Activated T-helper 2 cell treated with anti-CD3 and anti-CD28 coated beads, Interferon-gamma antibody, Interleukin-2, Interleukin-4, amounts not matched to agents 10 μg/mL and 5 μg/mL and 100 μg/mL, durations not matched to agents 14 hours and 24 hours and 36 hours (primary cell): ENCODE measurements around the gene TTYH3. TPM values are rescaled to one million over a fixed set of nuclear protein-coding genes. Genes with fewer than 3 reads are reported as not detected.

Source experiments
- DNase-seq: peaks from one replicate; pipeline ENCODE4 v3.0.0; 2021; ENCODE audit warnings: low spot score
- H3K27ac Mint-ChIP-seq: one replicate; pipeline ENCODE4 v1.8.0; 2021; ENCODE audit warnings: mixed read lengths
- H3K27me3 Mint-ChIP-seq: one replicate; pipeline ENCODE4 v1.8.0; 2021; ENCODE audit warnings: low read depth, mixed read lengths
- H3K36me3 Mint-ChIP-seq: one replicate; pipeline ENCODE4 v1.8.0; 2021; ENCODE audit warnings: low read depth, mixed read lengths
- H3K4me1 Mint-ChIP-seq: one replicate; pipeline ENCODE4 v1.8.0; 2021; ENCODE audit warnings: low read depth, mixed read lengths
- H3K4me3 Mint-ChIP-seq: one replicate; pipeline ENCODE4 v1.8.0; 2021; ENCODE audit warnings: low read depth, mild to moderate bottlenecking, moderate library complexity, mixed read lengths
- H3K9me3 Mint-ChIP-seq: one replicate; pipeline ENCODE4 v1.8.0; 2021; ENCODE audit warnings: mixed read lengths
- intact Hi-C: fragments of 100-400 bp; cut with micrococcal nuclease; formaldehyde crosslinking; loops from one replicate; pipeline ENCODE4 v1.15.1; 2023
- total RNA-seq: library from RNA; stranded (reverse); gene quantifications from 2 replicates; pipeline ENCODE4 v1.2.3, GENCODE V29; 2022

The TTYH3 gene
- total RNA-seq, 1 donor from 2014 or later: 48.7 TPM

GRCh38 chr7:2657920-2658671, 26.3 kb downstream of the TTYH3 start:
- no peaks in the 10 kb centered on the region for H3K27me3 Mint-ChIP-seq
- H3K9me3 Mint-ChIP-seq: no peaks in the 10 kb centered on the region
- H3K4me3 Mint-ChIP-seq: no peak overlapping the region
- no peaks in the 10 kb centered on the region for H3K36me3 Mint-ChIP-seq
- H3K4me1 Mint-ChIP-seq: no peaks in the 10 kb centered on the region
- no peak overlapping the region for H3K27ac Mint-ChIP-seq
- DNase-seq: no peak
- intact Hi-C loops: no loop called here

GRCh38 chr7:2658941-2659340, 27.2 kb downstream of the TTYH3 start:
- H3K9me3 Mint-ChIP-seq: no peaks in the 10 kb centered on the region
- H3K4me3 Mint-ChIP-seq: no peak overlapping the region
- no peak for DNase-seq
- H3K36me3 Mint-ChIP-seq: no peaks in the 10 kb centered on the region
- intact Hi-C loops: no loop called here
- no peaks in the 10 kb centered on the region for H3K4me1 Mint-ChIP-seq
- no peak overlapping the region for H3K27ac Mint-ChIP-seq
- H3K27me3 Mint-ChIP-seq: no peaks in the 10 kb centered on the region

GRCh38 chr7:2659556-2660358, 28.0 kb downstream of the TTYH3 start:
- Mint-ChIP-seq H3K4me1 (no peaks in the 10 kb centered on the region), H3K4me3 (no peak overlapping the region), H3K27ac (no peak overlapping the region), H3K36me3 (no peaks in the 10 kb centered on the region), H3K9me3 (no peaks in the 10 kb centered on the region), H3K27me3 (no peaks in the 10 kb centered on the region)
- intact Hi-C loops: no loop called here
- no peak for DNase-seq

GRCh38 chr7:2660359-2661095, 28.7 kb downstream of the TTYH3 start:
- H3K27ac Mint-ChIP-seq: no peak overlapping the region
- intact Hi-C loops: no loop called here
- H3K27me3 Mint-ChIP-seq: no peaks in the 10 kb centered on the region
- no peak for DNase-seq
- no peak overlapping the region for H3K4me3 Mint-ChIP-seq
- H3K36me3 Mint-ChIP-seq: no peaks in the 10 kb centered on the region
- H3K4me1 Mint-ChIP-seq: no peaks in the 10 kb centered on the region
- H3K9me3 Mint-ChIP-seq: no peaks in the 10 kb centered on the region

- DNase-seq: no peak
- Mint-ChIP-seq H3K4me3 (no peak overlapping the region), H3K27me3 (no peaks in the 10 kb centered on the region), H3K36me3 (no peaks in the 10 kb centered on the region), H3K4me1 (no peaks in the 10 kb centered on the region), H3K27ac (no peak overlapping the region), H3K9me3 (no peaks in the 10 kb centered on the region)
- intact Hi-C loops: no loop called here
These were observed 29.3 kb downstream of the TTYH3 start for GRCh38 chr7:2661096-2661449.

- Mint-ChIP-seq H3K27me3 (peaks cover under 1% of the 10 kb centered on the region), H3K4me3 (no peak overlapping the region), H3K27ac (no peak overlapping the region), H3K4me1 (no peaks in the 10 kb centered on the region), H3K9me3 (no peaks in the 10 kb centered on the region), H3K36me3 (no peaks in the 10 kb centered on the region)
- intact Hi-C loops: no loop called here
- DNase-seq: no peak
These were observed 30.0 kb downstream of the TTYH3 start for GRCh38 chr7:2661602-2662272.

- Mint-ChIP-seq H3K9me3 (no peaks in the 10 kb centered on the region), H3K27ac (no peak overlapping the region), H3K4me1 (no peaks in the 10 kb centered on the region), H3K4me3 (no peak overlapping the region), H3K27me3 (peaks cover 7% of the 10 kb centered on the region), H3K36me3 (no peaks in the 10 kb centered on the region)
- no peak for DNase-seq
- intact Hi-C loops: no loop called here
These were observed 30.7 kb downstream of the TTYH3 start for GRCh38 chr7:2662273-2663120.

- Mint-ChIP-seq H3K9me3 (no peaks in the 10 kb centered on the region), H3K4me1 (no peaks in the 10 kb centered on the region), H3K27ac (no peak overlapping the region), H3K36me3 (no peaks in the 10 kb centered on the region), H3K27me3 (peaks cover 11% of the 10 kb centered on the region), H3K4me3 (no peak overlapping the region)
- no peak for DNase-seq
- intact Hi-C loops: no loop called here
These were observed 31.5 kb downstream of the TTYH3 start for GRCh38 chr7:2663121-2663886.

GRCh38 chr7:2663960-2664359, 32.2 kb downstream of the TTYH3 start:
- intact Hi-C loops: no loop called here
- Mint-ChIP-seq H3K27ac (no peak overlapping the region), H3K27me3 (peaks cover 11% of the 10 kb centered on the region), H3K4me3 (no peak overlapping the region), H3K9me3 (no peaks in the 10 kb centered on the region), H3K36me3 (no peaks in the 10 kb centered on the region), H3K4me1 (no peaks in the 10 kb centered on the region)
- no peak for DNase-seq

GRCh38 chr7:2665359-2665791, 33.6 kb downstream of the TTYH3 start:
- DNase-seq: no peak
- no peaks in the 10 kb centered on the region for H3K9me3 Mint-ChIP-seq
- H3K36me3 Mint-ChIP-seq: no peaks in the 10 kb centered on the region
- peaks cover 18% of the 10 kb centered on the region for H3K27me3 Mint-ChIP-seq
- no peak overlapping the region for H3K27ac Mint-ChIP-seq
- intact Hi-C loops: no loop called here
- H3K4me3 Mint-ChIP-seq: no peak overlapping the region
- H3K4me1 Mint-ChIP-seq: no peaks in the 10 kb centered on the region

- Mint-ChIP-seq H3K4me1 (peaks cover 3% of the 10 kb centered on the region), H3K36me3 (no peaks in the 10 kb centered on the region), H3K9me3 (no peaks in the 10 kb centered on the region), H3K4me3 (no peak overlapping the region), H3K27me3 (peaks cover 18% of the 10 kb centered on the region), H3K27ac (no peak overlapping the region)
- no peak for DNase-seq
- intact Hi-C loops: no loop called here
These were observed 34.4 kb downstream of the TTYH3 start for GRCh38 chr7:2666155-2666554.
